Gastrocnemius medialis (tissue), 4 donors: ENCODE results near the gene ARHGAP24. TPM values are rescaled to one million over a fixed set of nuclear protein-coding genes. Genes with fewer than 3 reads are reported as not detected.
A peak's percentile ranks its signal among the peaks of the same experiment; 100 is the strongest.

Experiments used
- ATAC-seq, 2 donors: fragments of 150-250 bp; one replicate each; pipeline ENCODE4 v1.9.1; 2016
- DNase-seq, 2 donors: peaks; one replicate each; pipeline ENCODE4 v3.0.0-alpha.2; 2019
- H3K27ac ChIP-seq, 4 donors: fragments of 200-600 bp; sonication (generic); 1 replicate in 1 of 4; 2 replicates in 3 of 4; pipeline ENCODE4 v1.5.1; 2016 to 2018; ENCODE audit warnings: mild to moderate bottlenecking in 2 of 4, moderate library complexity in 1 of 4
- H3K27me3 ChIP-seq, 3 donors: fragments of 200-600 bp; sonication (generic) in 2 of 3; 1 replicate in 1 of 3; 2 replicates in 2 of 3; pipeline versions ENCODE4 v1.5.1 to v1.6.0; 2016 to 2019; ENCODE audit warnings: mild to moderate bottlenecking in 1 of 3, moderate library complexity in 1 of 3
- H3K36me3 ChIP-seq, 2 donors: fragments of 200-600 bp; sonication (generic) in 1 of 2; one replicate each; pipeline ENCODE4 v1.5.1; 2017 to 2018
- H3K4me1 ChIP-seq, 2 donors: fragments of 200-600 bp; sonication (generic) in 1 of 2; one replicate each; pipeline ENCODE4 v1.5.1; 2016 to 2017; ENCODE audit warnings: mild to moderate bottlenecking in 2 of 2
- H3K4me3 ChIP-seq, 4 donors: fragments of 200-600 bp; sonication (generic) in 3 of 4; 1 replicate in 1 of 4; 2 replicates in 3 of 4; pipeline ENCODE4 v1.5.1; 2016 to 2019; ENCODE audit warnings: mild to moderate bottlenecking in 2 of 4
- H3K9me3 ChIP-seq, 3 donors: fragments of 200-600 bp; sonication (generic) in 2 of 3; 1 replicate in 1 of 3; 2 replicates in 2 of 3; pipeline ENCODE4 v1.5.1; 2016 to 2019
- CTCF ChIP-seq, 5 experiments: fragments of 450-650 bp in 3 of 5; fragments of 200-600 bp in 2 of 5; sonication (generic) in 2 of 5; IDR thresholded peaks in 4 of 5; conservative IDR thresholded peaks in 1 of 5; 1 replicate in 4 of 5; 2 replicates in 1 of 5; pipeline ENCODE4 v1.5.1; 2016 to 2019; ENCODE audit warnings: antibody characterized with exemption in 5 of 5, mild to moderate bottlenecking in 3 of 5, moderate library complexity in 3 of 5
- POLR2A ChIP-seq, 2 donors: fragments of 450-650 bp; IDR thresholded peaks; one replicate each; pipeline ENCODE4 v1.6.1; 2017; ENCODE audit warnings: antibody characterized with exemption in 2 of 2, mild to moderate bottlenecking in 2 of 2, moderate library complexity in 2 of 2
- in situ Hi-C, 4 donors: fragments of 200-750 bp; cut with MboI; loops; one replicate each; pipeline versions ENCODE4 v1.15.0 to v1.8.0; 2017; ENCODE audit warnings: low sequenced_read_pairs in 4 of 4
- intact Hi-C: fragments of 100-400 bp; cut with DNase I; formaldehyde crosslinking; loops from one replicate; pipeline ENCODE4 v1.15.1; 2023; ENCODE audit warnings: low total_unique reads
- total RNA-seq, 4 donors: library from RNA; depleted of rRNA; stranded (reverse); fragments of >200 nt; gene quantifications; one replicate each; pipeline versions ENCODE4 v1.1.0 to v1.2.3, GENCODE V29; 2016

The ARHGAP24 gene
- total RNA-seq, 4 donors from 2014 or later, result 2.8 to 7.8 (median 5.3) TPM

- Histone ChIP-seq H3K27ac (peak overlapping the region in 2 of 4 donors; percentile 9 to 17), H3K36me3 (no peaks in the 10 kb centered on the region), H3K4me3 (peak overlapping the region in 3 of 4 donors; percentile 4 to 65 (median 15)), H3K4me1 (peaks cover 0 to 5% of the 10 kb centered on the region in 2 donors), H3K27me3 (peaks cover 0 to 2% (median 0%) of the 10 kb centered on the region in 3 donors), H3K9me3 (no peaks in the 10 kb centered on the region)
- in situ Hi-C loops (no loop called here), intact Hi-C loops (loop anchor here (10.0 kb wide), 1 partner anchor 268 kb away; no protein-coding TSS in a partner anchor)
- TF ChIP-seq POLR2A (IDR thresholded peaks at IDR 0.05) (no peak), CTCF (IDR thresholded peaks at IDR 0.05 in 4 of 5, conservative IDR thresholded peaks at IDR 0.05 in 1 of 5) (no peak)
- DNase-seq (no peak), ATAC-seq (no peak)
Observed at GRCh38 chr4:85476381-85476780, 1.4 kb downstream of the ARHGAP24 start.

- H3K36me3 ChIP-seq, result no peaks in the 10 kb centered on the region
- in situ Hi-C loops (no loop called here), intact Hi-C loops (loop anchor here (10.0 kb wide), 1 partner anchor 267 kb away; no protein-coding TSS in a partner anchor)
- DNase-seq (no peak), ATAC-seq (peak; percentile 31 to 34)
- TF ChIP-seq CTCF (IDR thresholded peaks at IDR 0.05 in 4 of 5, conservative IDR thresholded peaks at IDR 0.05 in 1 of 5), result no peak
- no peak for TF ChIP-seq POLR2A (IDR thresholded peaks at IDR 0.05)
- no peaks in the 10 kb centered on the region for H3K9me3 ChIP-seq
- no peaks in the 10 kb centered on the region for H3K27me3 ChIP-seq
- peaks cover 0 to 5% of the 10 kb centered on the region in 2 donors for H3K4me1 ChIP-seq
- peak overlapping the region in 3 of 4 donors; percentile 1 to 18 (median 17) for H3K27ac ChIP-seq
- H3K4me3 ChIP-seq, result peak overlapping the region in 2 of 4 donors; percentile 15 to 65
Observed at GRCh38 chr4:85477534-85477933, 2.6 kb downstream of the ARHGAP24 start.

- Histone ChIP-seq H3K4me1 (peaks cover 0 to 5% of the 10 kb centered on the region in 2 donors), H3K36me3 (no peaks in the 10 kb centered on the region), H3K27ac (no peak overlapping the region), H3K27me3 (no peaks in the 10 kb centered on the region), H3K9me3 (no peaks in the 10 kb centered on the region), H3K4me3 (no peak overlapping the region)
- in situ Hi-C loops, result no loop called here
- no peak for ATAC-seq
- intact Hi-C loops, result loop anchor here (10.0 kb wide), 1 partner anchor 266 kb away; no protein-coding TSS in a partner anchor
- no peak for DNase-seq
- TF ChIP-seq CTCF (IDR thresholded peaks at IDR 0.05 in 4 of 5, conservative IDR thresholded peaks at IDR 0.05 in 1 of 5) (no peak), POLR2A (IDR thresholded peaks at IDR 0.05) (no peak)
Observed at GRCh38 chr4:85478576-85478975, 3.6 kb downstream of the ARHGAP24 start.

- DNase-seq (no peak), ATAC-seq (no peak)
- H3K27ac ChIP-seq, result no peak overlapping the region
- H3K9me3 ChIP-seq, result no peaks in the 10 kb centered on the region
- no peaks in the 10 kb centered on the region for H3K27me3 ChIP-seq
- no peak overlapping the region for H3K4me3 ChIP-seq
- no peaks in the 10 kb centered on the region for H3K4me1 ChIP-seq
- intact Hi-C loops (no loop called here), in situ Hi-C loops (no loop called here)
- TF ChIP-seq POLR2A (IDR thresholded peaks at IDR 0.05) (no peak), CTCF (IDR thresholded peaks at IDR 0.05 in 4 of 5, conservative IDR thresholded peaks at IDR 0.05 in 1 of 5) (no peak)
- H3K36me3 ChIP-seq, result no peaks in the 10 kb centered on the region
Observed at GRCh38 chr4:85482010-85482738, 7.2 kb downstream of the ARHGAP24 start.
